ENCODE results near the gene LRRC15. TPM values are rescaled to one million over a fixed set of nuclear protein-coding genes. Genes with fewer than 3 reads are reported as not detected.

The LRRC15 gene
- polyA plus RNA-seq, 3 donors = not detected

DNA sequence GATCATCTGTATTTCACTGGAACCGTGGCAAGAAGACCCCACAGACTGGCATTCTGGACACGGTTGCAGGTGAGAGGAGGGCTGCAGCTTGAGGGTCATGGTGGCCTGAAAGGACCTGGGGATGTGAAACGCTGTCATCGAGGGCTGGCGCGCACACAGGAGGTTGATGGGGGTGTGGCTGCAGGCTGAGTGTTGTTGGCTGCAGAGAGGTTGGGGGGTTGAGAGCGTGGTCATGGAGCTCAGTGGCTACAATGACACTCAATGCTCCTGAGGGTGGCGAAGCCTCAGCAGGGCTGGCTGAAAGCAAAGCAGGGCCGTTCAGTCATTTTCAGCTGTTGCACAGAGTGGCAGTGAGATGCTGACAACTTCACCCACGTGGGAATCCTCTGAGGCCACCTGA, 39.4 kb downstream of the LRRC15 start:
- no peak for DNase-seq
- H3K27ac Mint-ChIP-seq = peak overlapping the region in 1 of 7 donors; percentile 78
- TF ChIP-seq, protein P1, sequence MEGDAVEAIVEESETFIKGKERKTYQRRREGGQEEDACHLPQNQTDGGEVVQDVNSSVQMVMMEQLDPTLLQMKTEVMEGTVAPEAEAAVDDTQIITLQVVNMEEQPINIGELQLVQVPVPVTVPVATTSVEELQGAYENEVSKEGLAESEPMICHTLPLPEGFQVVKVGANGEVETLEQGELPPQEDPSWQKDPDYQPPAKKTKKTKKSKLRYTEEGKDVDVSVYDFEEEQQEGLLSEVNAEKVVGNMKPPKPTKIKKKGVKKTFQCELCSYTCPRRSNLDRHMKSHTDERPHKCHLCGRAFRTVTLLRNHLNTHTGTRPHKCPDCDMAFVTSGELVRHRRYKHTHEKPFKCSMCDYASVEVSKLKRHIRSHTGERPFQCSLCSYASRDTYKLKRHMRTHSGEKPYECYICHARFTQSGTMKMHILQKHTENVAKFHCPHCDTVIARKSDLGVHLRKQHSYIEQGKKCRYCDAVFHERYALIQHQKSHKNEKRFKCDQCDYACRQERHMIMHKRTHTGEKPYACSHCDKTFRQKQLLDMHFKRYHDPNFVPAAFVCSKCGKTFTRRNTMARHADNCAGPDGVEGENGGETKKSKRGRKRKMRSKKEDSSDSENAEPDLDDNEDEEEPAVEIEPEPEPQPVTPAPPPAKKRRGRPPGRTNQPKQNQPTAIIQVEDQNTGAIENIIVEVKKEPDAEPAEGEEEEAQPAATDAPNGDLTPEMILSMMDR (IDR thresholded peaks at IDR 0.05) = no peak
- H4K20me1 ChIP-seq (ENCODE audit: insufficient read depth, low read length) = no peaks in the 10 kb centered on the region
- peaks cover 11% of the 10 kb centered on the region for H3K4me1 Mint-ChIP-seq
- peaks cover 23 to 39% (median 31%) of the 10 kb centered on the region in 3 donors for H3K27me3 Mint-ChIP-seq (ENCODE audit: low read depth in 3 of 3)
- H3K9me3 Mint-ChIP-seq = peaks cover 0 to 4% (median 0%) of the 10 kb centered on the region in 7 donors
- H2AFZ ChIP-seq (ENCODE audit: insufficient read depth, low read depth, low read length, poor library complexity, severe bottlenecking) = no peak overlapping the region
- no peaks in the 10 kb centered on the region for H3K36me3 ChIP-seq (replicated peaks in 1 of 2; ENCODE audit: control insufficient read depth in 1 of 2, insufficient read depth in 2 of 2, low read length in 2 of 2)
- no peak overlapping the region for H3K27ac ChIP-seq (ENCODE audit: low read depth in 1 of 2, low read length in 2 of 2)
- peaks cover 0 to 5% of the 10 kb centered on the region in 2 donors for H3K9me3 ChIP-seq (replicated peaks in 1 of 2; ENCODE audit: control insufficient read depth in 1 of 2, insufficient read depth in 1 of 2, low read length in 2 of 2)
- H3K9ac ChIP-seq (ENCODE audit: insufficient read depth, low read length, poor library complexity, severe bottlenecking) = no peak overlapping the region
- H3K4me2 ChIP-seq (replicated peaks; ENCODE audit: extremely low read depth, low read length, poor library complexity, severe bottlenecking) = no peak overlapping the region
- no peak overlapping the region for H3K4me3 ChIP-seq (replicated peaks in 1 of 3; ENCODE audit: low read depth in 2 of 3, low read length in 3 of 3)
- H3K27me3 ChIP-seq (ENCODE audit: control insufficient read depth in 2 of 2, insufficient read depth in 2 of 2, low read length in 2 of 2) = peaks cover 3 to 14% of the 10 kb centered on the region in 2 donors
- intact Hi-C loops (cut with micrococcal nuclease) = loop anchor here (5.0 kb wide), 2 partner anchors 67 to 72 kb away; partner anchors contain the start of gene GP5 (in 1 of the 2)
- WGBS (ENCODE audit: insufficient coverage) = 86% methylated on average over 10 of the region's 10 CpGs
- H3K4me1 ChIP-seq (ENCODE audit: control insufficient read depth in 1 of 2, insufficient read depth in 2 of 2, low read length in 2 of 2) = peaks cover 6 to 9% of the 10 kb centered on the region in 2 donors
- no peaks in the 10 kb centered on the region for H3K79me2 ChIP-seq (ENCODE audit: insufficient read depth, low read length)
- H3K36me3 Mint-ChIP-seq = no peaks in the 10 kb centered on the region
- no peak overlapping the region for H3K4me3 Mint-ChIP-seq

DNA sequence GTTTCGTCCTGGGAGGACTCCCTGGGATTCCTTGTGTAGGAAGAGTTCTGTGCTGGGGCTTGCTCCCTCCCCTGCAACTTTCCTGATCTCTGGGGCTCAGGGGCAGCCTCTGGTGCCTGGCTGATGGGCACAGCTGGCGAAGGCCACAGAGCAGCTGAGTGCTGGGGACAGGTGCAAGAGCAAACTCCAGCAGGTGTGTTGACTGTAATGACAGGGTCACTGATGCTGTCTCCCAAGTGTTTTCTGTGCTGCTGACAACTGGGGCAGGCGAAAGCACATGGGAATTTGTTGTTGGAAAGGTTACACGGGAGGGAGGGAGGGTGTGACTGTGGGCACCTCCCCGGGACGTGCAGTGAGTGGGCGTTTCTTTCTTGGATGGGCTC, 40.0 kb downstream of the LRRC15 start:
- no peak overlapping the region for H2AFZ ChIP-seq (ENCODE audit: insufficient read depth, low read depth, low read length, poor library complexity, severe bottlenecking)
- Mint-ChIP-seq H3K27ac (no peak overlapping the region), H3K27me3 (ENCODE audit: low read depth in 3 of 3) (peaks cover 18 to 36% (median 27%) of the 10 kb centered on the region in 3 donors), H3K9me3 (no peaks in the 10 kb centered on the region), H3K4me1 (peaks cover 11% of the 10 kb centered on the region), H3K4me3 (no peak overlapping the region), H3K36me3 (no peaks in the 10 kb centered on the region)
- H3K36me3 ChIP-seq (replicated peaks in 1 of 2; ENCODE audit: control insufficient read depth in 1 of 2, insufficient read depth in 2 of 2, low read length in 2 of 2) = no peaks in the 10 kb centered on the region
- H3K9ac ChIP-seq (ENCODE audit: insufficient read depth, low read length, poor library complexity, severe bottlenecking) = no peak overlapping the region
- intact Hi-C loops (cut with micrococcal nuclease) = no loop called here
- WGBS (ENCODE audit: insufficient coverage) = 82% methylated on average over 3 of the region's 7 CpGs
- no peak overlapping the region for H3K4me2 ChIP-seq (replicated peaks; ENCODE audit: extremely low read depth, low read length, poor library complexity, severe bottlenecking)
- H3K27me3 ChIP-seq (ENCODE audit: control insufficient read depth in 2 of 2, insufficient read depth in 2 of 2, low read length in 2 of 2) = peaks cover 3 to 14% of the 10 kb centered on the region in 2 donors
- no peak overlapping the region for H3K4me3 ChIP-seq (replicated peaks in 1 of 3; ENCODE audit: low read depth in 2 of 3, low read length in 3 of 3)
- no peak for DNase-seq
- peaks cover 6 to 13% of the 10 kb centered on the region in 2 donors for H3K4me1 ChIP-seq (ENCODE audit: control insufficient read depth in 1 of 2, insufficient read depth in 2 of 2, low read length in 2 of 2)
- H3K79me2 ChIP-seq (ENCODE audit: insufficient read depth, low read length) = no peaks in the 10 kb centered on the region
- no peak overlapping the region for H3K27ac ChIP-seq (ENCODE audit: low read depth in 1 of 2, low read length in 2 of 2)
- H4K20me1 ChIP-seq (ENCODE audit: insufficient read depth, low read length) = no peaks in the 10 kb centered on the region
- TF ChIP-seq, protein P1 (IDR thresholded peaks at IDR 0.05) = no peak
- H3K9me3 ChIP-seq (replicated peaks in 1 of 2; ENCODE audit: control insufficient read depth in 1 of 2, insufficient read depth in 1 of 2, low read length in 2 of 2) = peaks cover 0 to 5% of the 10 kb centered on the region in 2 donors

All from CD14-positive monocyte (primary cell).